T-helper 9 cell (primary cell): ENCODE results near the gene RNU7-1.
"Not testable (repeated sequence)": the region's sequence is repeated elsewhere in the genome, so short reads cannot be mapped to it uniquely, and the experiment has no call there.

Experiments
- DNase-seq: peaks from one replicate; pipeline ENCODE4 v3.0.0-alpha.2; 2020
- total RNA-seq, 2 donors: gene quantifications; one replicate each; lab custom pipeline; 2026; lab: John Stamatoyannopoulos, UW

The RNU7-1 gene
- total RNA-seq, result 0 reads per million in 2 donors

DNA sequence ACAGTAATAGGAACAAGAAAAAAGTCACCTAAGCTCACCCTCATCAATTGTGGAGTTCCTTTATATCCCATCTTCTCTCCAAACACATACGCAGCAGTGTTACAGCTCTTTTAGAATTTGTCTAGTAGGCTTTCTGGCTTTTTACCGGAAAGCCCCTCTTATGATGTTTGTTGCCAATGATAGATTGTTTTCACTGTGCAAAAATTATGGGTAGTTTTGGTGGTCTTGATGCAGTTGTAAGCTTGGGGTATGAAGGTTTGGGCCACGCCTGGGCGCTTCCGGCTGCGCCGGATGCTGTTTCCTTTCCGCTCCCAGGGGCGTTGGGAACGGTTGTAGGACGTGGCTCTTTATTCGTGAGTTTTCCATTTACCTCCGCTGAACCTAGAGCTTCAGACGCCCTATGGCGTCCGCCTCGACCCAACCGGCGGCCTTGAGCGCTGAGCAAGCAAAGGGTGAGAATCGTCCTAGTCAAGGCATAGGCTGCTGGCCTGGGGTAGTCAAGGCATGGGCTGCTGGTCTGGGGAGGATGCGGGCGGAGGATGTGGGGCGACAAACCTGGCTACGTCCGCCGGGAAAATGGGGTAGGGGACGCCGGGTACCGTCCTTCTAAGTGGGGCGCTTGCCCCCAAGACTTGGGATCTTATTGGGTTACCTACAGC lies at the start of gene RNU7-1, which contains the start of gene C12orf57:
TSS of gene RNU7-1 (plus strand) at position 95 of the 659 bp plus-strand sequence.
TSS of gene C12orf57 (plus strand) at position 301 of the 659 bp plus-strand sequence. CDS start at position 401, 100 bp downstream.
- DNase-seq, result peak; percentile 55

DNA sequence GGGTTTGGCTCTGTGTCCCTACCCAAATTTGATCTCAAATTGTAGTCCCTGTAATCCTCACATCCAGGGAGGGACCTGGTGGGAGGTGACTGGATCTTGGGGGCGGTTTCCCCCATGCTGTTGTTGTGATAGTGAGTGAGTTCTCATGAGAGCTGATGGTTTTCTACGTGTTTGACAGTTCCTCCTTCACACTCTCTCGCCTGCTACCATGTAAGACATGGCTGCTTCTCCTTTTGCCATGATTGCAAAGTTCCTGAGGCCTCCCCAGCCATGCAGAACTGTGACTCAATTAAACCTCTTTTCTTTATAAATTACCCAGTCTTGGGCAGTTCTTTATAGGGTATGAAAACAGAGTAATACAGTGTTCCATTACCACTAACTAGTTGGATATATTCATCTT lies 49.3 kb upstream of the RNU7-1 start:
- no peak for DNase-seq

- DNase-seq, result no peak
Measured at GRCh38 chr12:6896846-6897435, 46.7 kb upstream of the RNU7-1 start.

GRCh38 chr12:6899427-6899826 lies 44.2 kb upstream of the RNU7-1 start:
- DNase-seq, result no peak

DNA sequence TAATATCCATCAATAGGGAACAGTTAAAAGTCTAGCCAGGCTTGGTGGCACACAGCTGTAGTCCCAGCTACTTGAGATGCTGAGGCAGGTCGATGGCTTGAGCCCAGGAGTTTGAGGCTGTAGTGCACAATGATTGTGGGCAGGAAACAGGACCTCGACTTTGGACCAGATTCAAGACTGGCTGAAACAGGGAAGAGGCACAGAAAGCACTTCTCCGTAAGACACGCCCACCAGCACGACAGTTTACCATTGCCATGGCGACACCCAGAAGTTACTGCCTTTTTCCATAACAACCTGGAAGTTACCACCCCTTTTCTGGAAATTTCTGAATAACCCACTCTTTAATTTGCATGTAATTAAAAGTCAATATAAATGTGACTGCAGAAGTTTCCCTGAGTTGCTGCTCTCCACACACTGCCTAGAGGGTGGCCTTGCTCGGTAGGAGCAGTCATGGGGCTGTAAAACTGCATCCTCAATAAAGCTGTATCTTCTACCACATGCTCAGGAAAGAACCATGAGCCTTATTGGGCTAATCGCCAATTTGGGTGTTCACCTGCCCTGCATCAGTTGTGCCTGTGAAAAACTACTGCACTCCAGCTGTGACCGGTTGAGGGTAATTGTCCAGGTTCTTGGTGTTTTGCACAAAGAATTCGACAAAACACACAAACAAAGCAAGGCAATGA lies 43.6 kb upstream of the RNU7-1 start:
- no peak for DNase-seq

- DNase-seq, result no peak
Measured at GRCh38 chr12:6902448-6902847, 41.2 kb upstream of the RNU7-1 start.

GRCh38 chr12:6903722-6904121 lies 39.9 kb upstream of the RNU7-1 start:
- no peak for DNase-seq

DNA sequence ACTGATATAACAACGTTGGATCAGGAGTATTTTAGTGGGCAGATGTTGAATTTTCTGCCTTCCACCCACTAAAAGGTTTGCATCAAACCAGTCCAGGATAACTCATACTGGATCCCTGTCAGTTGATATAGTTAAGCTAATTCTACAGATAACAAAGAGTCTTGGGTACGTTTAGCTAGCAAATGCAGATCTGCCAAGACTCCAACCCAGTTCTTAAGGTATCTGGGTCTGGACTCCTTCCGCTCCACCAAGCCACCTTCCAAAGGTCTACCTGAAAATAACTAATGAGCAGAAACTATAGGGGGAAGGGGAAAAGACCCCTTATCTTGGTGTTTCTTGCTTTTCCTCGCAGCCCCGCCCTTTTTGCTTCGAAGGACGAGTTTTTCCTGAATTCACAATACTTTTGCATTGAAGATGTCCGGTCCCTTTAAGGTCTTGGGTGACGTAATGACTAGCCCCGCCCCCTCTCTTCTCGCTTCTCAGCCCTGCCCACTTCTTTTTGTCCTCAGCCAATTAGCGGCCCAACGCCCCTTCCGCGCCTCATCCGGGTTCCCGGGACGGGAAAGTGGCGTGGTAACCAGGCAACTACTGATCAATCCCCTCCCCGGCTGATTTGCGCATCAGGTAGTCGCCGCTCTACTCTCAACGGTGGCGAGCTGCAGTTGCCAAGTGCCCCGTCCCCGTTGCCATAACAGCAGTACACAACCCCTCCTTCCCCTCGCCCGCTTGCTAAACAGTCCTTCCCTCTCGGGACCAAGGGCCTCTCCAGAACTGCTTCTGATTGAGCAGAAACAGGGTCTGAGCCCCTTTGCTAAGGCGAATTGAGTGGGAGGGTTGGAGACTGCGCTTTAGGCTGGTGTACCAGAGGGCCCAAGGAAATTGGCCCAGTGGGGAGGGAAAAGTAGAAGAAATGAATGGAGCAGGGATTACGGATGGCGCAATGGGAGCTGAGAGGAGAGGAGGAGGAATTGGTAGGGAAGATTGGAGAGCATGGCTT lies 39.0 kb upstream of the RNU7-1 start, which contains the start of gene LRRC23:
TSS of gene LRRC23 (plus strand) at position 543 of the 997 bp plus-strand sequence. CDS start 812 bp downstream, outside the sequence.
- peak; percentile 96 for DNase-seq

DNA sequence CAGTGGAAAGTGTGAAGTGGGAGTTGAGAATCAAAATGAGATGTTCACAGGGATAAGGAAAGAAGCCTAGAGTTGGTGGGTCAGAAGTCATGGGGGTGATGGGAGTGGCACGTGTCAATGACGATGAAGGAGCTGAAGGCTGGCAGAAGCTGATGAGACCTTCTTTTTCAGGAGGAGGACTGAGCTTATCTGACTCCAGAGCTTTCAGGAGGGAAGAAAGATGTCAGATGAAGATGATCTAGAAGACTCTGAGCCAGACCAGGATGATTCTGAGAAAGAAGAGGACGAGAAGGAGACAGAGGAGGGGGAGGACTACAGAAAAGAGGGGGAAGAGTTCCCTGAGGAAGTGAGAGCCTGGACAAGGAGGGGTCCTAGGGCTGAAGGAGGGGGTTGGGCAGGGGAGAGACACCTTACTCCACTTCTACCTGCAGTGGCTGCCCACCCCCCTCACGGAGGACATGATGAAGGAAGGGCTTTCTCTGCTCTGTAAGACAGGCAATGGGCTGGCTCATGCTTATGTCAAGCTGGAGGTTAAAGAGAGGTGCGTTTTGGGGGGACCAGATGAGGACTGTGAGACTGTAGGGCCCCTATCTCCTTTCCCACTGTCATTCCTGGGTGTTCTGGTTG lies 38.1 kb upstream of the RNU7-1 start:
- DNase-seq, result no peak

- not testable (repeated sequence) for DNase-seq
Measured at GRCh38 chr12:6908141-6908540, 35.5 kb upstream of the RNU7-1 start.

- no peak for DNase-seq
Measured at GRCh38 chr12:6909421-6910145, 34.0 kb upstream of the RNU7-1 start.

- no peak for DNase-seq
Measured at GRCh38 chr12:6912164-6912935, 31.3 kb upstream of the RNU7-1 start.

DNA sequence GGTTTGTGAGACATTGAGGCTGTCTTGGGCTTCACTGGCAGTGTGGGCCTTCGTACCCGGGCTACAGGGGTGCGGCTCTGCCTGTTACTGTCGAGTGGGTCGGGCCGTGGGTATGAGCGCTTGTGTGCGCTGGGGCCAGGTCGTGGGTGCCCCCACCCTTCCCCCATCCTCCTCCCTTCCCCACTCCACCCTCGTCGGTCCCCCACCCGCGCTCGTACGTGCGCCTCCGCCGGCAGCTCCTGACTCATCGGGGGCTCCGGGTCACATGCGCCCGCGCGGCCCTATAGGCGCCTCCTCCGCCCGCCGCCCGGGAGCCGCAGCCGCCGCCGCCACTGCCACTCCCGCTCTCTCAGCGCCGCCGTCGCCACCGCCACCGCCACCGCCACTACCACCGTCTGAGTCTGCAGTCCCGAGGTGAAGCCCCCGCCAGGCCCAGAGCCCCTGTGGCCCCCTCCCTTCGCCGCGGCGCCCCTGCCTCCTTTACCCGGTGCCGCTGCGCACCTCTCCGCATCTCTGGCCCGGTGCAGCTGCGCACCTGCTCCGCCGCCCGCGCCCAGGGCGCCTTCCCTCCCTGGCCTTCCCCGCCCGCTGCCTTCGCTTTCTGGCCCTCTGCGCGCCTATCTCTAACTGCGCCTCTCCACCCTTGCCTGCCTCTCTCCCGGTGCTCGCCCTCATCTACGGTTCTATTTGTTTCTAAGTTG lies 29.2 kb upstream of the RNU7-1 start, which contains the start of gene ENO2:
TSS of gene ENO2 (plus strand) at position 335 of the 701 bp plus-strand sequence. CDS start 1,253 bp downstream, outside the sequence.
- DNase-seq, result peak; percentile 84

- no peak for DNase-seq
Measured at GRCh38 chr12:6914947-6915788, 28.4 kb upstream of the RNU7-1 start.

- no peak for DNase-seq
Measured at GRCh38 chr12:6915789-6916285, 27.8 kb upstream of the RNU7-1 start.

GRCh38 chr12:6916426-6917200 lies 27.0 kb upstream of the RNU7-1 start:
- DNase-seq, result no peak

DNA sequence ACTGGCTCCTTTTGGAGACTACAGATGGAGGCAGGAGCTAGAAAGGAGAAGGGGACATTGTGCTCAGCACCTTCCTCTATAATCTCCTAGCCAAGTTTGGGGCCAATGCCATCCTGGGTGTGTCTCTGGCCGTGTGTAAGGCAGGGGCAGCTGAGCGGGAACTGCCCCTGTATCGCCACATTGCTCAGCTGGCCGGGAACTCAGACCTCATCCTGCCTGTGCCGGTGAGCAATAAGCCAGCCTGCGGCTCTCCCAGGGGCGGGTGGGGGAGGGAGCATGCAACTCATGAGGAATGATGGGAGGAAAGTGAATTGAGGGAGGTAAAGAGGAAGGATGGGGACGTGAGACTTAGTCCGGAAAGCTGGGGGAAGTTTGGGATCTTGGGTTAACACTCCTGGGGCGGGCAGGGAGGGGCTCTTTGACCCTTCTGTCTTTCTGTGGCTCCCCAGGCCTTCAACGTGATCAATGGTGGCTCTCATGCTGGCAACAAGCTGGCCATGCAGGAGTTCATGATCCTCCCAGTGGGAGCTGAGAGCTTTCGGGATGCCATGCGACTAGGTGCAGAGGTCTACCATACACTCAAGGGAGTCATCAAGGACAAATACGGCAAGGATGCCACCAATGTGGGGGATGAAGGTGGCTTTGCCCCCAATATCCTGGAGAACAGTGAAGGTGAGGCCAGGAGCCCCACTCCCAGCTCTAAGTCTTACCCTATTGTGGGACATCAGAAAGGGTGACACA lies 26.0 kb upstream of the RNU7-1 start:
- DNase-seq, result no peak
